ENCODE data around the gene UTP14C. TPM values are rescaled to one million over a fixed set of nuclear protein-coding genes. Genes with fewer than 3 reads are reported as not detected.
"Not testable (repeated sequence)": the region's sequence is repeated elsewhere in the genome, so short reads cannot be mapped to it uniquely, and the experiment has no call there.

Gene UTP14C
- total RNA-seq, 1 experiment from 2014 or later = 9.0 TPM

DNA sequence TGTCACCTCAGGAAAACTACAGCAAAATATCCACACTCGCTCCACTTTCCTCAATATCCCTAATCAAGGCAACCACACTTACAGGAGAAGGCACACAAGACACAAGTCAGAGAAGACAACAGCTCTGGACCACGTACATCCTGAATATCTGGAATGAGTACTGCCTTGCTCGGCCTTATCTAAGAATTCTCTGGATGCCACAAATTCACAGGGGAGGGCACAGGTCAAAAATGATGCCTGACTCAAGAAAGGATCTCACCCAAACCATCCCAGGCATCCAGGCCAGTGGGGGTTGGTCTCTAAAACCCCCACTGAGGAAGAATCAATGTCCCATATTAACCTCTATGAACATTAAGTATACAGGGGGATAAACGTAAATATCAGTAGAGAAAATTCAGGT, 43.1 kb upstream of the UTP14C start:
- intact Hi-C loops (cut with micrococcal nuclease) = no loop called here
- no TSS peak for BruUV-seq (replicated peaks)
- TF ChIP-seq ZBTB33 (IDR thresholded peaks at IDR 0.05; ENCODE audit: extremely low read depth, insufficient replicate concordance, low read length) (no peak), CBX3 (IDR thresholded peaks at IDR 0.05; ENCODE audit: low read depth) (no peak)
- ATAC-seq = no peak
- H3K9ac ChIP-seq (ENCODE audit: low read length) = no peak overlapping the region
- H3K9me3 ChIP-seq (ENCODE audit: control insufficient read depth in 1 of 2, insufficient read depth in 1 of 2, low read depth in 1 of 2, low read length in 2 of 2) = no peaks in the 10 kb centered on the region
- ChIA-PET CTCF (no interaction called here), POLR2A (no interaction called here), RAD21 (ENCODE audit: low non-redundant PET in 1 of 2, low total read pairs in 2 of 2, uncharacterized antibody in 2 of 2, unreplicated experiment in 2 of 2) (no interaction called here)
- H3K27me3 ChIP-seq (ENCODE audit: insufficient read depth, low read length) = no peaks in the 10 kb centered on the region
- no peaks in the 10 kb centered on the region for H3K79me2 ChIP-seq (ENCODE audit: insufficient read depth, low read length)
- H2AFZ ChIP-seq (ENCODE audit: low read depth, low read length, poor library complexity, severe bottlenecking) = no peak overlapping the region
- no peaks in the 10 kb centered on the region for H3K9me2 ChIP-seq (ENCODE audit: insufficient read depth)
- no peak overlapping the region for H3K27ac ChIP-seq (ENCODE audit: low read depth, low read length)
- no peaks in the 10 kb centered on the region for H3K4me1 ChIP-seq (ENCODE audit: control insufficient read depth in 1 of 2, insufficient read depth in 2 of 2, low read length in 2 of 2)
- H3K4me2 ChIP-seq (ENCODE audit: low read length) = no peak overlapping the region
- H3K36me3 ChIP-seq (ENCODE audit: control insufficient read depth in 1 of 2, insufficient read depth in 2 of 2, low read length in 2 of 2) = no peaks in the 10 kb centered on the region
- H3K4me3 ChIP-seq (replicated peaks in 1 of 2; ENCODE audit: low read depth in 1 of 2, low read length in 2 of 2) = no peak overlapping the region
- no peaks in the 10 kb centered on the region for H4K20me1 ChIP-seq (ENCODE audit: insufficient read depth)
- no peak for DNase-seq (ENCODE audit: low read depth, low spot score)

GRCh38 chr13:51983292-51983691, 41.2 kb upstream of the UTP14C start:
- RAD21 ChIA-PET (ENCODE audit: low non-redundant PET in 1 of 2, low total read pairs in 2 of 2, uncharacterized antibody in 2 of 2, unreplicated experiment in 2 of 2); H4K20me1 ChIP-seq (ENCODE audit: insufficient read depth); H3K4me1 ChIP-seq (ENCODE audit: control insufficient read depth in 1 of 2, insufficient read depth in 2 of 2, low read length in 2 of 2); H3K36me3 ChIP-seq (ENCODE audit: control insufficient read depth in 1 of 2, insufficient read depth in 2 of 2, low read length in 2 of 2); intact Hi-C loops (cut with micrococcal nuclease); H3K4me3 ChIP-seq (replicated peaks in 1 of 2; ENCODE audit: low read depth in 1 of 2, low read length in 2 of 2); H3K4me2 ChIP-seq (ENCODE audit: low read length); CTCF ChIA-PET; POLR2A ChIA-PET; H3K27me3 ChIP-seq (ENCODE audit: insufficient read depth, low read length); H3K27ac ChIP-seq (ENCODE audit: low read depth, low read length); ATAC-seq; H3K9me2 ChIP-seq (ENCODE audit: insufficient read depth); H3K9me3 ChIP-seq (ENCODE audit: control insufficient read depth in 1 of 2, insufficient read depth in 1 of 2, low read depth in 1 of 2, low read length in 2 of 2); H3K9ac ChIP-seq (ENCODE audit: low read length); DNase-seq (ENCODE audit: low read depth, low spot score); BruUV-seq (replicated peaks); H2AFZ ChIP-seq (ENCODE audit: low read depth, low read length, poor library complexity, severe bottlenecking); H3K79me2 ChIP-seq (ENCODE audit: insufficient read depth, low read length): not testable (repeated sequence)

- H3K27ac ChIP-seq (ENCODE audit: low read depth, low read length); RAD21 ChIA-PET (ENCODE audit: low non-redundant PET in 1 of 2, low total read pairs in 2 of 2, uncharacterized antibody in 2 of 2, unreplicated experiment in 2 of 2); H3K9me2 ChIP-seq (ENCODE audit: insufficient read depth); H2AFZ ChIP-seq (ENCODE audit: low read depth, low read length, poor library complexity, severe bottlenecking); H3K9me3 ChIP-seq (ENCODE audit: control insufficient read depth in 1 of 2, insufficient read depth in 1 of 2, low read depth in 1 of 2, low read length in 2 of 2); H3K27me3 ChIP-seq (ENCODE audit: insufficient read depth, low read length); CTCF ChIA-PET; BruUV-seq (replicated peaks); POLR2A ChIA-PET; H3K9ac ChIP-seq (ENCODE audit: low read length); intact Hi-C loops (cut with micrococcal nuclease); DNase-seq (ENCODE audit: low read depth, low spot score); H4K20me1 ChIP-seq (ENCODE audit: insufficient read depth); H3K4me2 ChIP-seq (ENCODE audit: low read length); H3K4me1 ChIP-seq (ENCODE audit: control insufficient read depth in 1 of 2, insufficient read depth in 2 of 2, low read length in 2 of 2); H3K36me3 ChIP-seq (ENCODE audit: control insufficient read depth in 1 of 2, insufficient read depth in 2 of 2, low read length in 2 of 2); ATAC-seq; H3K79me2 ChIP-seq (ENCODE audit: insufficient read depth, low read length); H3K4me3 ChIP-seq (replicated peaks in 1 of 2; ENCODE audit: low read depth in 1 of 2, low read length in 2 of 2): not testable (repeated sequence)
Measured at GRCh38 chr13:51984904-51985303, 39.6 kb upstream of the UTP14C start.

All from HCT116 (cell line).